SK-N-SH treated with all-trans-retinoic acid at 6 μM for 48 hours (cell line): Measurements from ENCODE around the gene SCN2B.

ENCODE experiments used
- ATAC-seq: fragments of 200-7000 bp; cut with Tn5 transposase; 3 replicates; pipeline ENCODE4 v1.9.1; 2020; ENCODE audit warnings: mild to moderate bottlenecking, moderate library complexity
- ARNTL ChIP-seq: fragments of 450-650 bp; formaldehyde crosslinking; IDR thresholded peaks from 2 replicates; pipeline ENCODE4 v1.5.0; 2020; ENCODE audit warnings: low read depth, mild to moderate bottlenecking, moderate library complexity, borderline replicate concordance
- BACH2 ChIP-seq: fragments of 250-450 bp; sonication (Bioruptor Pico); IDR thresholded peaks from 2 replicates; pipeline ENCODE4 v1.9.0; 2021; ENCODE audit warnings: mild to moderate bottlenecking, borderline replicate concordance
- CREB5 ChIP-seq: fragments of 250-450 bp; sonication (Bioruptor Pico); IDR thresholded peaks from 2 replicates; pipeline ENCODE4 v1.5.1; 2020; ENCODE audit warnings: low read depth, mild to moderate bottlenecking, moderate library complexity
- CSDC2 ChIP-seq: fragments of 250-450 bp; sonication (Bioruptor Pico); IDR thresholded peaks from 2 replicates; pipeline ENCODE4 v1.5.0; 2020; ENCODE audit warnings: mild to moderate bottlenecking, moderate library complexity
- CSRNP3 ChIP-seq: fragments of 250-450 bp; sonication (Bioruptor Pico); IDR thresholded peaks from 2 replicates; pipeline ENCODE4 v1.5.1; 2021; ENCODE audit warnings: mild to moderate bottlenecking, moderate library complexity
- ESRRG ChIP-seq: fragments of 250-450 bp; sonication (Bioruptor Pico); IDR thresholded peaks from 2 replicates; pipeline ENCODE4 v1.6.1; 2021; ENCODE audit warnings: mild to moderate bottlenecking
- GLIS3 ChIP-seq: fragments of 250-450 bp; sonication (Bioruptor Pico); IDR thresholded peaks from 2 replicates; pipeline ENCODE4 v1.5.0; 2020; ENCODE audit warnings: mild to moderate bottlenecking, moderate library complexity
- ISL1 ChIP-seq: fragments of 250-450 bp; sonication (Bioruptor Pico); IDR thresholded peaks from 2 replicates; pipeline ENCODE4 v2.1.2; 2022; ENCODE audit warnings: mild to moderate bottlenecking, moderate library complexity
- PATZ1 ChIP-seq: fragments of 250-450 bp; sonication (Bioruptor Pico); IDR thresholded peaks from 2 replicates; pipeline ENCODE4 v1.8.0; 2020; ENCODE audit warnings: mild to moderate bottlenecking, moderate library complexity, borderline replicate concordance
- POU6F1 ChIP-seq: fragments of 250-450 bp; sonication (Bioruptor Pico); IDR thresholded peaks from 2 replicates; pipeline ENCODE4 v1.8.0; 2021; ENCODE audit warnings: low read depth, mild to moderate bottlenecking, moderate library complexity, borderline replicate concordance
- PPARA ChIP-seq: fragments of 250-450 bp; sonication (Bioruptor Pico); IDR thresholded peaks from 2 replicates; pipeline ENCODE4 v1.5.0; 2020; ENCODE audit warnings: mild to moderate bottlenecking, borderline replicate concordance
- RARB ChIP-seq: fragments of 250-450 bp; sonication (Bioruptor Pico); IDR thresholded peaks from 2 replicates; pipeline ENCODE4 v1.8.0; 2021; ENCODE audit warnings: mild to moderate bottlenecking, moderate library complexity
- SNAI2 ChIP-seq: fragments of 250-450 bp; sonication (Bioruptor Pico); IDR thresholded peaks from 2 replicates; pipeline ENCODE4 v1.5.0; 2020; ENCODE audit warnings: mild to moderate bottlenecking, moderate library complexity
- TCF4 ChIP-seq: fragments of 250-450 bp; sonication (Bioruptor Pico); IDR thresholded peaks from 2 replicates; pipeline ENCODE4 v1.8.0; 2021; ENCODE audit warnings: mild to moderate bottlenecking, moderate library complexity, borderline replicate concordance
- TOX ChIP-seq: fragments of 250-450 bp; sonication (Bioruptor Pico); IDR thresholded peaks from 2 replicates; pipeline ENCODE4 v1.8.0; 2021; ENCODE audit warnings: mild to moderate bottlenecking, moderate library complexity, borderline replicate concordance
- TSHZ2 ChIP-seq: fragments of 250-450 bp; sonication (Bioruptor Pico); IDR thresholded peaks from 2 replicates; pipeline ENCODE4 v1.5.0; 2020; ENCODE audit warnings: mild to moderate bottlenecking, moderate library complexity
- ZC3H10 ChIP-seq: fragments of 250-450 bp; sonication (Bioruptor Pico); IDR thresholded peaks from 2 replicates; pipeline ENCODE4 v1.5.1; 2021; ENCODE audit warnings: mild to moderate bottlenecking, moderate library complexity
- ZFP3 ChIP-seq: fragments of 250-450 bp; sonication (Bioruptor Pico); IDR thresholded peaks from 2 replicates; pipeline ENCODE4 v1.5.0; 2020; ENCODE audit warnings: mild to moderate bottlenecking, moderate library complexity
- ZFP30 ChIP-seq: fragments of 450-650 bp; formaldehyde crosslinking; IDR thresholded peaks from 2 replicates; pipeline ENCODE4 v1.5.0; 2022; ENCODE audit warnings: mild to moderate bottlenecking, moderate library complexity
- ZNF565 ChIP-seq: fragments of 450-650 bp; formaldehyde crosslinking; conservative IDR thresholded peaks from 2 replicates; pipeline ENCODE4 v1.5.0; 2020; ENCODE audit warnings: low read depth, mild to moderate bottlenecking, moderate library complexity
- ZNF8 ChIP-seq: fragments of 450-650 bp; formaldehyde crosslinking; IDR thresholded peaks from 2 replicates; pipeline ENCODE4 v1.5.0; 2020; ENCODE audit warnings: mild to moderate bottlenecking, moderate library complexity

SCN2B gene

GRCh38 chr11:118161786-118162185, 14.7 kb downstream of the SCN2B start:
- ATAC-seq = no peak
- no peak for TF ChIP-seq ZFP30 (CRISPR knock-in tag)

GRCh38 chr11:118157186-118157895, 19.1 kb downstream of the SCN2B start:
- TF ChIP-seq POU6F1 (CRISPR knock-in tag) (no peak), ZC3H10 (no peak), CREB5 (CRISPR knock-in tag) (no peak), ARNTL (CRISPR knock-in tag) (no peak), RARB (CRISPR knock-in tag) (no peak), PATZ1 (no peak), ZNF8 (no peak), SNAI2 (CRISPR knock-in tag) (no peak), TOX (no peak), TSHZ2 (CRISPR knock-in tag) (no peak), GLIS3 (CRISPR knock-in tag) (no peak), PPARA (CRISPR knock-in tag) (no peak), ISL1 (CRISPR knock-in tag) (no peak), BACH2 (CRISPR knock-in tag) (no peak), CSRNP3 (CRISPR knock-in tag) (no peak), TCF4 (CRISPR knock-in tag) (no peak), CSDC2 (CRISPR knock-in tag) (no peak), ZNF565 (no peak), ESRRG (CRISPR knock-in tag) (no peak)
- no peak for ATAC-seq

GRCh38 chr11:118156531-118157185, 19.8 kb downstream of the SCN2B start:
- ATAC-seq = no peak
- peak; percentile 61; the same call in 1 of the 2 replicates for TF ChIP-seq ZFP3
- no peak for TF ChIP-seq ISL1 (CRISPR knock-in tag)
